A673 (cell line): ENCODE measurements around the gene GJA5. TPM values are rescaled to one million over a fixed set of nuclear protein-coding genes. Genes with fewer than 3 reads are reported as not detected.

Experiments used
- BruUV-seq: library from RNA; stranded (reverse); fragments of 400-500 nt; replicated peaks from 2 replicates; lab custom pipeline; 2021; lab: Mats Ljungman, UMichigan
- CTCF ChIA-PET: fragments of 300-600 bp; sonication (Branson Sonifier 250); formaldehyde crosslinking; loops from one replicate; lab custom pipeline; 2022; ENCODE audit warnings: antibody characterized with exemption; lab: Charles Lee
- POLR2A ChIA-PET: fragments of 300-600 bp; sonication (Branson Sonifier 250); formaldehyde crosslinking; loops from one replicate; lab custom pipeline; 2022; ENCODE audit warnings: antibody characterized with exemption; ENCODE audit not compliant: low non-redundant PET; lab: Charles Lee
- DNase-seq: peaks from one replicate; pipeline ENCODE4 v3.0.0-alpha.2; 2015; ENCODE audit warnings: low spot score
- H3K27ac ChIP-seq: fragments of 200-600 bp; sonication (generic); 2 replicates; pipeline ENCODE4 v1.5.1; 2016; ENCODE audit warnings: mixed run types, low read depth, mild to moderate bottlenecking, mixed read lengths, antibody characterized with exemption, low read length; ENCODE audit not compliant: poor library complexity, severe bottlenecking
- H3K27me3 ChIP-seq: fragments of 200-600 bp; sonication (generic); replicated peaks from 2 replicates; pipeline ENCODE4 v1.6.1; 2017; ENCODE audit warnings: mixed run types, low read depth, mild to moderate bottlenecking, mixed read lengths, antibody characterized with exemption, low read length; ENCODE audit not compliant: insufficient read depth, poor library complexity
- H3K36me3 ChIP-seq: fragments of 200-600 bp; sonication (generic); 2 replicates; pipeline ENCODE4 v1.6.1; 2016; ENCODE audit warnings: mixed run types, mild to moderate bottlenecking, mixed read lengths, antibody characterized with exemption, low read length; ENCODE audit not compliant: insufficient read depth, poor library complexity, severe bottlenecking
- H3K4me1 ChIP-seq: fragments of 200-600 bp; sonication (generic); 2 replicates; pipeline ENCODE4 v1.6.1; 2017; ENCODE audit warnings: mixed run types, mild to moderate bottlenecking, mixed read lengths, antibody characterized with exemption, low read length; ENCODE audit not compliant: insufficient read depth, poor library complexity, severe bottlenecking
- H3K4me3 ChIP-seq: fragments of 200-600 bp; sonication (generic); 2 replicates; pipeline ENCODE4 v1.5.1; 2016; ENCODE audit warnings: low read depth, mixed run types, mild to moderate bottlenecking, mixed read lengths, low read length; ENCODE audit not compliant: poor library complexity, severe bottlenecking
- H3K9me3 ChIP-seq: fragments of 200-600 bp; sonication (generic); 2 replicates; pipeline ENCODE4 v1.6.1; 2016; ENCODE audit warnings: mixed run types, low read depth, mild to moderate bottlenecking, mixed read lengths, antibody characterized with exemption, low read length; ENCODE audit not compliant: poor library complexity, severe bottlenecking
- EZH2 ChIP-seq: fragments of 200-600 bp; sonication (generic); IDR thresholded peaks from 2 replicates; pipeline ENCODE4 v1.6.1; 2017; ENCODE audit warnings: borderline replicate concordance, low read depth, mild to moderate bottlenecking, mixed read lengths, antibody characterized with exemption, low read length; ENCODE audit not compliant: poor library complexity, severe bottlenecking
- intact Hi-C: fragments of 100-400 bp; cut with micrococcal nuclease; formaldehyde crosslinking; loops from one replicate; pipeline ENCODE4 v1.10.0; 2022; ENCODE audit not compliant: unreplicated experiment
- total RNA-seq: library from RNA; stranded (reverse); gene quantifications from 2 replicates; pipeline ENCODE4 v1.2.3, GENCODE V29; 2021
- TF ChIP-seq, protein P1 (sequence below): fragments of 300-800, 200-600 bp; sonication (generic); conservative IDR thresholded peaks from 2 replicates; pipeline ENCODE4 v1.5.1; 2017; ENCODE audit warnings: low read depth, mild to moderate bottlenecking, antibody characterized with exemption, low read length, moderate library complexity, mixed read lengths

GJA5 gene
- total RNA-seq, 1 experiment from 2014 or later, result not detected

DNA sequence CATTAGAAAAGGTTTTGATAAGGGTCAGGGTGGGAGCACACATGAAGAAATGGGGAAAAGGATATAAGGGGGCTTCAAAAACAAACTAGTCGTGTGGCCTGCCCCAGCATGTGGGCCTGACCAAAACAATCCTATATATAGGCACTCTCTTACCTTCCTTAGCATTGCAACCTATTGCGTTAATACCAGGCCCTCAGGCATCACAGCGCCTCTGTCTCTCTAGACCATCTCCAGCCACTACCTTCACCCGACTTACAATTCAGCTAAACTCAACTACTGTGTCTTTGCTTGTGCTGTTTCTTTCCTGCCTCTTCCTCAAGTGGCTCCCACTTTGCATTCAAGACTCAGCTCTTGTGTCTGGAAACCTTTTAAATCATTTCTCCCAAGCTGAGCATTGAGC lies 47.0 kb upstream of the GJA5 start:
- BruUV-seq, result no TSS peak
- no peaks in the 10 kb centered on the region for H3K9me3 ChIP-seq
- H3K27me3 ChIP-seq, result no peaks in the 10 kb centered on the region
- no peak overlapping the region for H3K27ac ChIP-seq
- intact Hi-C loops, result no loop called here
- H3K4me3 ChIP-seq, result no peak overlapping the region
- H3K4me1 ChIP-seq, result no peaks in the 10 kb centered on the region
- TF ChIP-seq, protein P1, sequence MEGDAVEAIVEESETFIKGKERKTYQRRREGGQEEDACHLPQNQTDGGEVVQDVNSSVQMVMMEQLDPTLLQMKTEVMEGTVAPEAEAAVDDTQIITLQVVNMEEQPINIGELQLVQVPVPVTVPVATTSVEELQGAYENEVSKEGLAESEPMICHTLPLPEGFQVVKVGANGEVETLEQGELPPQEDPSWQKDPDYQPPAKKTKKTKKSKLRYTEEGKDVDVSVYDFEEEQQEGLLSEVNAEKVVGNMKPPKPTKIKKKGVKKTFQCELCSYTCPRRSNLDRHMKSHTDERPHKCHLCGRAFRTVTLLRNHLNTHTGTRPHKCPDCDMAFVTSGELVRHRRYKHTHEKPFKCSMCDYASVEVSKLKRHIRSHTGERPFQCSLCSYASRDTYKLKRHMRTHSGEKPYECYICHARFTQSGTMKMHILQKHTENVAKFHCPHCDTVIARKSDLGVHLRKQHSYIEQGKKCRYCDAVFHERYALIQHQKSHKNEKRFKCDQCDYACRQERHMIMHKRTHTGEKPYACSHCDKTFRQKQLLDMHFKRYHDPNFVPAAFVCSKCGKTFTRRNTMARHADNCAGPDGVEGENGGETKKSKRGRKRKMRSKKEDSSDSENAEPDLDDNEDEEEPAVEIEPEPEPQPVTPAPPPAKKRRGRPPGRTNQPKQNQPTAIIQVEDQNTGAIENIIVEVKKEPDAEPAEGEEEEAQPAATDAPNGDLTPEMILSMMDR, result no peak
- TF ChIP-seq EZH2, result no peak
- no peaks in the 10 kb centered on the region for H3K36me3 ChIP-seq
- ChIA-PET POLR2A (no interaction called here), CTCF (no interaction called here)
- no peak for DNase-seq

DNA sequence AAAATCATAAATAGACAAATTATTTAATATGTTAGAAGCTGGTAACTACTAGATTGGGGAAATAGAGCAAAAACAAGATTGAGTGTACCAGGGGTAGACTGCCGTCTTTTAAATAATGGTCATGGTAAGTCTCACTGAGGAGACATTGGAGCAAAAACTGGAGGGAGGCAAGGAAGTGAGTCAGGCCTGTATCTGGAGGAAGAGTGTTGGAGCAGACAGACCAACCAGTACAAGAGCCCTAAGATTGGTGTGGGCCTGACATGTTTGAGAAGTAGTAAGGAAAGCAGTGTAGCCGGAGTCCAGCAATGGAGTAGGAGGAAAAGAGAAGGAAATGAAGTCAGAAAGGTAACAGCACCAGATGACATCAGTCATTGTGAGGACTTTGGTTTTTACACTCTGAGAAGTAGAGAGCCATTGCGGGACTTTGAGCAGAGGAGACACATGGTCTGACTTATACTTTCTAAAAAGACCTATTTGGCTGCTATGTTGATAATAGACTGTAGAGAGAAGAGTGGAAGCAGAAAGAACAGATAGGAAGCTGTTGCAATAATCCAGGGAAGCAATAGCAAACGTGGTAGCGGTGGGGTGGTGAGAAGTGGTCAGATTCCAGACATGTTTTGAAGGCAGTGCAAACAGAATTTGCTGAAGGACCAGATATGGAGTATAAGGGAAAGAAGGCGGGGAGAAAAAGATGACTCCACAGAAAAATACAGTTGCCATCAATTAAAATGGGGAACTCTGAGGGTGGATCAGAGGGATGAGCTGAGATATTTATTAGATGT lies 44.7 kb upstream of the GJA5 start:
- POLR2A ChIA-PET, result no interaction called here
- intact Hi-C loops, result loop anchor here (5.0 kb wide), 1 partner anchor 63 kb away; no protein-coding TSS in a partner anchor

GRCh38 chr1:147800804-147801203 lies 40.4 kb upstream of the GJA5 start:
- POLR2A ChIA-PET, result interaction anchor here (0.7 kb wide), 1 partner anchor 716 kb away, joined by 5 read pairs; no protein-coding TSS in a partner anchor
- Histone ChIP-seq H3K36me3 (no peaks in the 10 kb centered on the region), H3K4me1 (no peaks in the 10 kb centered on the region), H3K27me3 (no peaks in the 10 kb centered on the region), H3K4me3 (no peak overlapping the region), H3K9me3 (no peaks in the 10 kb centered on the region), H3K27ac (no peak overlapping the region)
- no TSS peak for BruUV-seq
- CTCF ChIA-PET, result no interaction called here
- TF ChIP-seq, protein P1, result no peak
- TF ChIP-seq EZH2, result no peak
- DNase-seq, result no peak
- intact Hi-C loops, result loop anchor here (2.0 to 5.0 kb wide), 2 partner anchors 34 to 59 kb away; no protein-coding TSS in a partner anchor

More for the DNA sequence above, 44.7 kb upstream of the GJA5 start:
- BruUV-seq, result no TSS peak
- Histone ChIP-seq H3K4me3 (no peak overlapping the region), H3K27me3 (no peaks in the 10 kb centered on the region), H3K36me3 (no peaks in the 10 kb centered on the region), H3K27ac (no peak overlapping the region), H3K9me3 (no peaks in the 10 kb centered on the region), H3K4me1 (no peaks in the 10 kb centered on the region)
- TF ChIP-seq EZH2, result no peak
- TF ChIP-seq, protein P1, result no peak
- CTCF ChIA-PET, result no interaction called here
- no peak for DNase-seq
